Uterus (tissue), 2 donors: ENCODE results near the gene PHF12.

Experiments
- CTCF ChIP-seq, 4 experiments: fragments of 200-600 bp in 2 of 4; fragments of 450-650 bp in 2 of 4; sonication (generic) in 2 of 4; IDR thresholded peaks; one replicate each; pipeline ENCODE4 v1.5.1; 2016 to 2019; ENCODE audit warnings: antibody characterized with exemption in 4 of 4, mild to moderate bottlenecking in 2 of 4, moderate library complexity in 1 of 4
- POLR2A ChIP-seq, 2 donors: fragments of 450-650 bp; IDR thresholded peaks; one replicate each; pipeline ENCODE4 v1.6.1; 2016; ENCODE audit warnings: antibody characterized with exemption in 2 of 2, mild to moderate bottlenecking in 1 of 2, moderate library complexity in 1 of 2

GRCh38 chr17:28895794-28896447, 55.4 kb downstream of the PHF12 start:
- TF ChIP-seq CTCF (IDR thresholded peaks at IDR 0.05) (no peak), POLR2A (IDR thresholded peaks at IDR 0.05) (no peak)
